Right kidney (tissue), 1 donor: ENCODE measurements around the gene BBS1.
A peak's percentile ranks its signal among the peaks of the same experiment; 100 is the strongest.
"Not testable (repeated sequence)": the region's sequence is repeated elsewhere in the genome, so short reads cannot be mapped to it uniquely, and the experiment has no call there.

ENCODE experiments used
- DNase-seq: peaks from one replicate; pipeline ENCODE4 v3.0.0-alpha.2; 2016

The BBS1 gene

GRCh38 chr11:66523611-66524010 is 13.2 kb downstream of the BBS1 start:
- no peak for DNase-seq

- no peak for DNase-seq
Observed at GRCh38 chr11:66524304-66525040, 14.0 kb downstream of the BBS1 start.

DNA sequence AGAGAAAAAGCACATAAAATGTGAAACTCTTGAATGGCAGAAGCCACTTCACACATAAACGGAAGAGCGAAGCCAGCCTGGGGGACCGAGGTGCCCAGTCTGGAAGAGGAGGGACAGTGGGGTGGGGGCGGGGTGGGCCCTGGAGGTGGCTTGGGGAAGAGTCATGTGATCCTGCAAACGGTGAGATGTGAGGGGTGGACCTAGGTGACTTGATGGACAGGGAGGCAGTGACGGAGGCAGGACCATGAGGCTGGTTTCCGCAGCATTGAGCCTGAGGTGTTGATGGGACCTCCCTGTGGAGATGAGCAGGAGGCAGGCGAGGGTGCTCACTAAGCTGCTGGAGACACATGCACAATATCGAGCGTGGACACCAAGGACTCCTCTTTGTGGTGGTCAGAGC is 18.6 kb downstream of the BBS1 start:
- DNase-seq, result no peak

- DNase-seq, result no peak
Observed at GRCh38 chr11:66529655-66530054, 19.2 kb downstream of the BBS1 start.

- no peak for DNase-seq
Observed at GRCh38 chr11:66530927-66531709, 20.7 kb downstream of the BBS1 start.

DNA sequence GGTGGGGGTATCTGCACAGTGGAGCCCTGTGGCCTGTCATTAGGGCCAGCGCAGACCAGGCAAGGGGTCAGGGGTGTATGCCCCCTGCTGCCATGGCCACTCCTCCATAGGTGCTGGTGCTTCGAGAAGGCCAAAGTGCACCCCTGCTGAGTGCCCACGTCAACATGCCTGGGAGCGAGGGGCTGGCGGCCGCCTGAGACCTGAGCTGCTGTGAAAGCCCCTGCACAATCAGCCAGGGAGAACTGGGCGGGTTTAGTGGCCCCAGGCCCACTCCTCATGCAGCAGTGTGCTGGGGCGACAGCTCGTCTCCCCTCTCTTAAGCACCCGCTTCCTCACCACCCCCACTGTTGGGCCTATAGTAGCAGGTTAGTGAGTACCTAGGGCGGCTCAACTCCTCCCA is 21.4 kb downstream of the BBS1 start:
- no peak for DNase-seq

- DNase-seq, result no peak
Observed at GRCh38 chr11:66532784-66533183, 22.3 kb downstream of the BBS1 start.

- DNase-seq, result no peak
Observed at GRCh38 chr11:66539170-66539869, 28.9 kb downstream of the BBS1 start.

DNA sequence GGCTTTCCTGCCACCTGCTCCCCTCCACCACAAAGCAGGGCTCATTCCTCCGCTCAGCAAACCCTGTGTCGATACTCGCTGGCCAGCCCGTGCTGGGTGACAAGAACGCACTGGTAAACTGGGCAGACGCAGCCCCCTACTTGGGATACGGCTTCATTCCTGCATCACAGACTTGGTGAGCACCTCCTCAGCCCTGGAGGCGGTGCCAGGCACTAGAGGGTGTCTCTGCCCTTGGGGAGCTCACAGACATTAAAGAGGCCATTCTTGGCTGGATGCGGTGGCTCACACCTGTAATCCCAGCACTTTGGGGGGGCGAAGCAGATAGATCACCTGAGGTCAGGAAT is 29.4 kb downstream of the BBS1 start:
- DNase-seq, result no peak

- DNase-seq, result not testable (repeated sequence)
Observed at GRCh38 chr11:66540598-66540997, 30.2 kb downstream of the BBS1 start.

GRCh38 chr11:66541892-66542291 is 31.5 kb downstream of the BBS1 start:
- no peak for DNase-seq

GRCh38 chr11:66542362-66542761 is 31.9 kb downstream of the BBS1 start:
- no peak for DNase-seq

DNA sequence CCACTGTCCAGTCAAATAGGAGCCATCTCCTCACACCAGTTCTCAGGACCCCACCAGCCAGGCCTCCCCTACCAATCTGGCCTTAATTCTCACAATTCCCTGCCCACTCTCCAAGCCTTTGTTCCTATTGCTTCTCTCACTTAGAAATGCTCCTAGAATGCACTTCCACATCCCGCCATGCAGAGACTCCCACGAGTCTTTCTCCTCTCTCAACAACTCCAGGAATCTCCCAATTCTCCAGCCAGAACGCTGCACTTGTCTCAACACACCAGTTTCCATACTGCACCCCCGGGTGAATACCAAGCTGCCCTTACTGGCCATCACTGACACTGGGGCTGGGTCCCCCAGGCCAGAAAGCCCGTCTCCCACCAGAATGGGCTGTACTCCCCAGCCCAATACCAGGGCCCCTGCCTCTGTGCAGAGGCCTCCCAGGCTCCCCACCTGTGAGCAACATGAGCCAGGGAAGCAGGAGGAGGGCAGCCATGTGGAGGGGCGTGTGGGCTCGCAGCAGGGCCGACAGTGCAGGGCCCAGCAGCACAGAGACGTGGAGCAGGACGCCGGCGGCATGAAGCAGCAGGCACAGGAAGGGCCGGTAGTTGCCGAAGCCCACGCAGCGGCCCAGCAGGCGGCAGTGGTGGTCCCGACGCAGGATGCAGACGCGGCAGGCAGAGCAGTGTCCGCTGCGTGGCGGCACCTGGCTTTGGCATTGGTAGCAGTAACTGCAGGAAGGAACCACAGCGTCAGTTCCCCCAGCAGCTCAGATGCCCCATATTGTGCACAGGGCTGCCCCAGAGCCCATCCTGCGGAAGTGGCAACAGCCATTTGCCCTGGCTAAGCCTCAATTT is 33.0 kb downstream of the BBS1 start:
- peak; percentile 68 for DNase-seq

DNA sequence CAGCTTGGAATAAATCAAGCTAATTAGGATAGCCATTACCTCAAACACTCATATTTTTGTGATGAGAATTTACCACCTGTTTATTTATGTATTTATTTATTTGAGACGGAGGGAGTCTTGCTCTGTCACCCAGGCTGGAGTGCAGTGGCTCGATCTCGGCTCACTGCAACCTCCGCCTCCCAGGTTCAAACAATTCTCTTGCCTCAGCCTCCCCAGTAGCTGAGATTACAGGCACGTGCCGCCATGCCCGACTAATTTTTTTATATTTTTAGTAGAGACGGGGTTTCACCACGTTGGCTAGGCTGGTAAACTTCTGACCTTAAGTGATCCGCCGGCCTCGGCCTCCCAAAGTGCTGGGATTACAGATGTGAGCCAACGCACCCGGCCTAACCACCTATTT is 34.5 kb downstream of the BBS1 start:
- DNase-seq, result not testable (repeated sequence)

GRCh38 chr11:66545701-66546367 is 35.4 kb downstream of the BBS1 start, which contains the start of gene ZDHHC24:
TSS of gene ZDHHC24 (minus strand) at chr11:66546048. CDS start at chr11:66546003, 45 bp downstream.
- DNase-seq, result peak; percentile 96

GRCh38 chr11:66546368-66546965 is 36.0 kb downstream of the BBS1 start, which contains the start of gene ACTN3:
TSS of gene ACTN3 (plus strand) at chr11:66546903. CDS start at chr11:66546938, 35 bp downstream.
- no peak for DNase-seq

- DNase-seq, result peak; percentile 25
Observed at GRCh38 chr11:66546966-66547661, 36.7 kb downstream of the BBS1 start.

DNA sequence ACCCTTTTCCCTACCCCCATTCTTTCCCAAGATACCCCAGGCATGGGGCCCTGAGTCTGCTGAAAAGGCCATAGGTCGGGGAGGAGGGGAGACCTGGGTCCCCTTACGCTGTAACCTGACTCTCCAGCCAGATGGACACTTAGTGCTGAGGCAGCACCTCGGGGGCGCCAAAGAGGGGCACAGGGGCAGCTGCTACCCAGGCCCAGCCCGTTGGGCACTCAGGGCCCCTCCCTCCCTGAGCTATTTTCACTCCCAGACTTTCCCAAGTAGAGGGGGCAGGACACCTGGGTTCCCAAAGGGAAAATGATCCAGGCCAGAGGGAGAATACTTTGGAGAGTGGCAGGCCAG is 37.2 kb downstream of the BBS1 start:
- peak; percentile 26 for DNase-seq

DNA sequence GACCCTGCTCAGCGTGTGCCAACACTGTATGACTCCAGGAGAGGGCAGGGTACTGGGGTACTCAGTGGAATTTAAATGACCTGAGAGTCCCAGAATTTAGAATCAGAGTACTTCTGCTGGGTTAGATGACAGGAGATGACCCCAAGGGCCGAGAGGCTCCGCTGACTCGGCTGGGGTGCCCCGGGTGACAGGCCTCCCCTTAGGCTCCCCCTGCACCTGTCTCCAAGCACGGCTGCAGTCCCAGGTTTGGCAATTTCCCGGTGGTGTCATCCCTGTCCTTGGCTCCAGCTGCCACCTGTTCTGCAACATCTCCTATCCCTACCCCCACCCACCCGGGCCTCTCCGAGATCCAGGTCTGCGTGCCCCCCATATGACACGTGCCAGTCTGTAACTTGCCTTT is 37.6 kb downstream of the BBS1 start:
- no peak for DNase-seq

DNA sequence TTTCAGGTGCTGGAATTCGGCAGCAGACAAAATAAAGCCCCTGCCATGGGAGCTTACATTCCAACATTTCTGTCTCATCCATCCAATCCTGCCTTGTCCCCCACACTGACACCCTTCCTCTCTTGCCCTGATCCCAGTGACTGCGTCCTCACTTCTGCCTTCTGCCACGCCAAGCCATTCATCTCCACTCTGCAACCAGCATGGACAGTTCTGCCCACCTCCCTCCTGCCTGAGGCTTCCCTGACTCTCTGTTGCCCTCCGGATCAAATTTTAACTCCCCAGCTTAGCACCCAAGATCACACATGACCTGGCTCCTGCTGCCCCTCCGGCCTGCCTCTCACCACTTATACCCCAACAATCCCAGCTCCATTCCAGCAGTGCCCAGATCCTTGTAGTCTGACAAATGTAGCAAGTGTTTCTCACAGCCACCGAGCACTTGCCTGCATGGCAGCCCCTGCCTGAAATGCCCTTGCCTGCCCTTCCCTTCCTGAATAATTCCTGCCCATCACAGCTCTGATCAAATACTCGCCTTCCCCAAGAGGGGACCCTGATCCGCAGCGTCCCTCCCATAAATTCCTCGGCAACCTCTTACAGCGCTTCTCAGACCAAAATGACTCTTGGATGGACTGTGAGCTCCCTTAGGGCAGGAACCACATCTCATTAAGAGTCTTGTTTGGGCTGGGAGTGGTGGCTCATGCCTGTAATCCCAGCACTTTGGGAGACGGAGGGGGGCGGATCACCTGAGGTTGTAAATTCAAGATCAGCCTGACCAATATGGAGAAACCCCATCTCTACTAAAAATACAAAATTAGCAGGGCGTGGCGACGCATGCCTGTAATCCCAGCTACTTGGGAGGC is 38.6 kb downstream of the BBS1 start:
- no peak for DNase-seq
